Spleen (tissue), 7 donors: Measurements from ENCODE around the gene MYO3B.

Source experiments
- POLR2A ChIP-seq, 3 donors: fragments of 450-650 bp; IDR thresholded peaks; one replicate each; pipeline ENCODE4 v1.5.1; 2017; ENCODE audit warnings: antibody characterized with exemption in 3 of 3, mild to moderate bottlenecking in 1 of 3
- TF ChIP-seq, protein P1 (sequence below), 11 experiments: fragments of 200-600 bp in 7 of 11; fragments of 450-650 bp in 4 of 11; sonication (generic) in 4 of 11; IDR thresholded peaks in 8 of 11; conservative IDR thresholded peaks in 3 of 11; 1 replicate in 7 of 11; 2 replicates in 4 of 11; pipeline versions ENCODE4 v1.4.0 to v1.8.0; 2016 to 2021; ENCODE audit warnings: antibody characterized with exemption in 11 of 11, inconsistent platforms in 4 of 11, mild to moderate bottlenecking in 1 of 11
- donor health status: DM: no; HTN: no; CAD: no; lungs with moderate emphysema.
- donor health status: DM: no; HTN: no; CAD: no.
- donor health status: DM: no; HTN: no; CAD: no.

DNA sequence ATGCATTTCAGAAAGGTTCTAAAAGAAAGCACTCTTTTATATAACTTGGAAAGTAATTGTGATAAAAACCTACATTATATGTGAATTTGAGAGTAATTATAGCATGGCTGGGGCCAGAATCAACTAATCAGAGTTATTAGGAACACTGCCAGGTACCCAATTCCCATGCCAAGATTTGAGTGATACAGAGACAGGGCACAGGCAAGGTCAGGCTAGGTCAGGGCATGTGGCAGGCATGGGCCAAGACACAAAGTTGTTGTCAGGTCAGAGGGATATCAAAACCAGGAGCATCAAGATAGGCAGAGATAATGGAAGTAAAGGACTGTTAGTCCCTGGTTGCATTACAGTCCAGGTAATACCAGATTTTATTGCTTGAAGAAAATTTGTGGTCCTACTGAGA, 87.4 kb downstream of the MYO3B start:
- TF ChIP-seq, protein P1, sequence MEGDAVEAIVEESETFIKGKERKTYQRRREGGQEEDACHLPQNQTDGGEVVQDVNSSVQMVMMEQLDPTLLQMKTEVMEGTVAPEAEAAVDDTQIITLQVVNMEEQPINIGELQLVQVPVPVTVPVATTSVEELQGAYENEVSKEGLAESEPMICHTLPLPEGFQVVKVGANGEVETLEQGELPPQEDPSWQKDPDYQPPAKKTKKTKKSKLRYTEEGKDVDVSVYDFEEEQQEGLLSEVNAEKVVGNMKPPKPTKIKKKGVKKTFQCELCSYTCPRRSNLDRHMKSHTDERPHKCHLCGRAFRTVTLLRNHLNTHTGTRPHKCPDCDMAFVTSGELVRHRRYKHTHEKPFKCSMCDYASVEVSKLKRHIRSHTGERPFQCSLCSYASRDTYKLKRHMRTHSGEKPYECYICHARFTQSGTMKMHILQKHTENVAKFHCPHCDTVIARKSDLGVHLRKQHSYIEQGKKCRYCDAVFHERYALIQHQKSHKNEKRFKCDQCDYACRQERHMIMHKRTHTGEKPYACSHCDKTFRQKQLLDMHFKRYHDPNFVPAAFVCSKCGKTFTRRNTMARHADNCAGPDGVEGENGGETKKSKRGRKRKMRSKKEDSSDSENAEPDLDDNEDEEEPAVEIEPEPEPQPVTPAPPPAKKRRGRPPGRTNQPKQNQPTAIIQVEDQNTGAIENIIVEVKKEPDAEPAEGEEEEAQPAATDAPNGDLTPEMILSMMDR (IDR thresholded peaks at IDR 0.05 in 8 of 11, conservative IDR thresholded peaks at IDR 0.05 in 3 of 11), result no peak
- TF ChIP-seq POLR2A (IDR thresholded peaks at IDR 0.05), result no peak
